GM23338 (cell line): Measurements from ENCODE around the gene LST1. TPM values are rescaled to one million over a fixed set of nuclear protein-coding genes. Genes with fewer than 3 reads are reported as not detected.
A peak's percentile ranks its signal among the peaks of the same experiment; 100 is the strongest.

ENCODE experiments used
- ATAC-seq: fragments of 200-7000 bp; cut with Tn5 transposase; 3 replicates; pipeline ENCODE4 v1.9.1; 2020
- DNase-seq: peaks from one replicate; pipeline ENCODE4 v3.0.0-alpha.2; 2015; ENCODE audit warnings: low spot score
- H2AFZ ChIP-seq: fragments of 200-600 bp; sonication (generic); 2 replicates; pipeline ENCODE4 v1.8.0; 2016; ENCODE audit warnings: antibody characterized with exemption, mild to moderate bottlenecking, moderate library complexity
- H3F3A ChIP-seq: fragments of 200-600 bp; sonication (generic); replicated peaks from 2 replicates; pipeline ENCODE4 v1.8.0; 2017; ENCODE audit warnings: antibody characterized with exemption, mixed run types, low read depth
- H3K27ac ChIP-seq: fragments of 200-600 bp; sonication (generic); 2 replicates; pipeline ENCODE4 v1.6.1; 2016; ENCODE audit warnings: low read depth
- H3K27me3 ChIP-seq: fragments of 200-600 bp; sonication (generic); 2 replicates; pipeline ENCODE4 v1.8.0; 2016; ENCODE audit warnings: mild to moderate bottlenecking, mixed run types, moderate library complexity; ENCODE audit not compliant: insufficient read depth
- H3K36me3 ChIP-seq: fragments of 200-600 bp; sonication (generic); 2 replicates; pipeline ENCODE4 v1.8.0; 2016; ENCODE audit warnings: mild to moderate bottlenecking; ENCODE audit not compliant: insufficient read depth
- H3K4me1 ChIP-seq: fragments of 200-600 bp; sonication (generic); 2 replicates; pipeline ENCODE4 v1.8.0; 2016; ENCODE audit warnings: mild to moderate bottlenecking, moderate library complexity; ENCODE audit not compliant: insufficient read depth
- H3K4me2 ChIP-seq: fragments of 200-600 bp; sonication (generic); 2 replicates; pipeline ENCODE4 v1.7.1; 2017; ENCODE audit warnings: mixed run types
- H3K4me3 ChIP-seq: fragments of 200-600 bp; sonication (generic); 2 replicates; pipeline ENCODE4 v1.6.1; 2016; ENCODE audit warnings: mixed run types
- H3K79me2 ChIP-seq: fragments of 200-600 bp; sonication (generic); replicated peaks from 2 replicates; pipeline ENCODE4 v1.8.0; 2017; ENCODE audit warnings: mild to moderate bottlenecking; ENCODE audit not compliant: insufficient read depth
- H3K9me2 ChIP-seq: fragments of 200-600 bp; sonication (generic); 2 replicates; pipeline ENCODE4 v1.8.0; 2017; ENCODE audit not compliant: insufficient read depth
- H4K20me1 ChIP-seq: fragments of 200-600 bp; sonication (generic); replicated peaks from 2 replicates; pipeline ENCODE4 v1.8.0; 2017; ENCODE audit warnings: mild to moderate bottlenecking; ENCODE audit not compliant: insufficient read depth
- H3K27ac Mint-ChIP-seq: 2 replicates; pipeline ENCODE4 v1.8.0; 2020; ENCODE audit warnings: inconsistent platforms, mild to moderate bottlenecking, moderate library complexity, mixed read lengths
- H3K27me3 Mint-ChIP-seq: 3 replicates; pipeline ENCODE4 v1.8.0; 2022; ENCODE audit warnings: low read depth, mild to moderate bottlenecking, moderate library complexity, mixed read lengths, inconsistent platforms; ENCODE audit not compliant: insufficient read depth, poor library complexity
- H3K36me3 Mint-ChIP-seq: 3 replicates; pipeline ENCODE4 v1.8.0; 2021; ENCODE audit warnings: low read depth, mild to moderate bottlenecking, inconsistent platforms, moderate library complexity, mixed read lengths
- H3K4me1 Mint-ChIP-seq: 3 replicates; pipeline ENCODE4 v1.8.0; 2020; ENCODE audit warnings: mild to moderate bottlenecking, inconsistent platforms, mixed read lengths
- H3K4me3 Mint-ChIP-seq: 3 replicates; pipeline ENCODE4 v1.8.0; 2021; ENCODE audit warnings: moderate library complexity, mild to moderate bottlenecking, inconsistent platforms, mixed read lengths
- H3K9me3 Mint-ChIP-seq: 3 replicates; pipeline ENCODE4 v1.8.0; 2020; ENCODE audit warnings: moderate library complexity, mild to moderate bottlenecking, inconsistent platforms, mixed read lengths
- CREB1 ChIP-seq: fragments of 250-450 bp; sonication (Bioruptor Pico); IDR thresholded peaks from 2 replicates; pipeline ENCODE4 v1.5.0; 2020; ENCODE audit warnings: low read depth, mild to moderate bottlenecking, moderate library complexity
- CTCF ChIP-seq, 2 experiments: fragments of 200-600 bp in 1 of 2; sonication (generic) in 1 of 2; conservative IDR thresholded peaks; 2 replicates each; pipeline versions ENCODE4 v1.5.1 to v1.6.1; 2016 to 2017; ENCODE audit warnings: antibody characterized with exemption in 2 of 2, low read depth in 2 of 2, mild to moderate bottlenecking in 2 of 2, moderate library complexity in 1 of 2
- ETS1 ChIP-seq: IDR thresholded peaks from 2 replicates; pipeline ENCODE4 v1.6.1; 2016; ENCODE audit warnings: antibody characterized with exemption
- EZH2phosphoT487 ChIP-seq: fragments of 200-600 bp; sonication (generic); IDR thresholded peaks from one replicate; pipeline ENCODE4 v1.8.1; 2018; ENCODE audit warnings: antibody characterized with exemption; ENCODE audit not compliant: unreplicated experiment
- POLR2AphosphoS5 ChIP-seq: IDR thresholded peaks from 2 replicates; pipeline ENCODE4 v1.6.1; 2016; ENCODE audit warnings: antibody characterized with exemption, low read depth
- ZNF462 ChIP-seq: fragments of 250-450 bp; sonication (Bioruptor Pico); IDR thresholded peaks from 2 replicates; pipeline ENCODE4 v1.5.0; 2020; ENCODE audit warnings: mild to moderate bottlenecking, moderate library complexity
- polyA plus RNA-seq: library from polyadenylated mRNA; unstranded; fragments of >200 nt; fragmentation: Nextera tagmentation; extraction: Ambion mirVana; gene quantifications from 2 replicates; pipeline ENCODE4 v1.2.1, GENCODE V29; 2016
- total RNA-seq: library from RNA; depleted of rRNA; stranded (reverse); fragments of >200 nt; shearing (Covaris generic); gene quantifications from 2 replicates; pipeline ENCODE4 v1.2.3, GENCODE V29; 2014

The LST1 gene
- total and polyA plus RNA-seq, 2 experiments from 2014 or later: 0.37 TPM; not detected in 1

- TF ChIP-seq CTCF (conservative IDR thresholded peaks at IDR 0.05; ENCODE audit: low read depth in 2 of 2) (peak; percentile 98 to 100), CREB1 (peak; percentile 79), ETS1 (peak; percentile 17; the same call in 1 of the 2 replicates)
Observed at GRCh38 chr6:31546339-31546957, 39.6 kb upstream of the LST1 start, which contains the start of gene ATP6V1G2 (continued).

- Mint-ChIP-seq H3K4me3 (peak within 1 kb of the TSS; percentile 76), H3K9me3 (no peaks in the 10 kb centered on the region), H3K27me3 (peaks cover 8% of the 10 kb centered on the region), H3K36me3 (peaks cover 22% of the 10 kb centered on the region), H3K27ac (peak within 1 kb of the TSS; percentile 95), H3K4me1 (peaks cover 18% of the 10 kb centered on the region)
- ATAC-seq (peak; percentile 85), DNase-seq (peak; percentile 98)
- Histone ChIP-seq H3F3A (0 out of 2 replicates have a peak, but pooled peaks cover 4% of the 10 kb centered on the region), H4K20me1 (no peaks in the 10 kb centered on the region), H3K4me2 (peak within 1 kb of the TSS; percentile 79), H3K4me3 (peak within 1 kb of the TSS; percentile 58), H3K4me1 (peaks cover 11% of the 10 kb centered on the region; the same call in 1 of the 2 replicates), H3K27ac (peak within 1 kb of the TSS; percentile 93), H3K9me2 (no peaks in the 10 kb centered on the region), H2AFZ (no peak within 1 kb of the TSS), H3K27me3 (no peaks in the 10 kb centered on the region), H3K79me2 (peaks cover 17% of the 10 kb centered on the region), H3K36me3 (0 out of 2 replicates have a peak, but pooled peaks cover 8% of the 10 kb centered on the region)
- TF ChIP-seq POLR2AphosphoS5: peak; percentile 61; the same call in 1 of the 2 replicates
- TF ChIP-seq ZNF462: no peak
- TF ChIP-seq ETS1: peak; percentile 84
- peak; percentile 89 for TF ChIP-seq CREB1
- TF ChIP-seq CTCF (conservative IDR thresholded peaks at IDR 0.05; ENCODE audit: low read depth in 2 of 2): no peak
- TF ChIP-seq EZH2phosphoT487: no peak
Observed at GRCh38 chr6:31546958-31547726, 38.9 kb upstream of the LST1 start, which contains the start of gene NFKBIL1. Gene NFKBIL1 (plus strand): TSS chr6:31547608. CDS start chr6:31547695, 87 bp downstream.
